Uterus (tissue), 2 donors: ENCODE measurements around the gene PCNX1.

Experiments used
- POLR2A ChIP-seq, 2 donors: fragments of 450-650 bp; IDR thresholded peaks; one replicate each; pipeline ENCODE4 v1.6.1; 2016; ENCODE audit warnings: antibody characterized with exemption in 2 of 2, mild to moderate bottlenecking in 1 of 2, moderate library complexity in 1 of 2
- TF ChIP-seq, protein P1 (sequence below), 4 experiments: fragments of 200-600 bp in 2 of 4; fragments of 450-650 bp in 2 of 4; sonication (generic) in 2 of 4; IDR thresholded peaks; one replicate each; pipeline ENCODE4 v1.5.1; 2016 to 2019; ENCODE audit warnings: antibody characterized with exemption in 4 of 4, mild to moderate bottlenecking in 2 of 4, moderate library complexity in 1 of 4

DNA sequence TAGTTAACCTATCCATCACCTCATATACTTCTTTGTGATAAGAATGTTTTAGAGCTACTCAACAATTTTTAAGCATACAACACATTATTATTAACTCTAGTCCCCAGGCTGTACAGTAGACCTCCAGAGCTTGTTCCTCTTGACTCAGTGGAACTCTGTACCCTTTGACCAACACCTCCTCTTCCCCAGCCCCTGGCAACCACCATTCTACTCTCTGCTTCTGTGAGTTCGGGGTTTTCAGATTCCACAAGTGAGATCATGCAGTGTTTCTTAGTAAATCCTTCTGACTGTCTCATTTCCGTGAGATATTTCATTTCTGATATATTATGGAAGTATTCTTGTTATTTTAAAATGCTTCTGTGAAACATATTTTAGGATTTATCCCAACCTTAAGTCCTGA, 200.7 kb downstream of the PCNX1 start:
- TF ChIP-seq, protein P1, sequence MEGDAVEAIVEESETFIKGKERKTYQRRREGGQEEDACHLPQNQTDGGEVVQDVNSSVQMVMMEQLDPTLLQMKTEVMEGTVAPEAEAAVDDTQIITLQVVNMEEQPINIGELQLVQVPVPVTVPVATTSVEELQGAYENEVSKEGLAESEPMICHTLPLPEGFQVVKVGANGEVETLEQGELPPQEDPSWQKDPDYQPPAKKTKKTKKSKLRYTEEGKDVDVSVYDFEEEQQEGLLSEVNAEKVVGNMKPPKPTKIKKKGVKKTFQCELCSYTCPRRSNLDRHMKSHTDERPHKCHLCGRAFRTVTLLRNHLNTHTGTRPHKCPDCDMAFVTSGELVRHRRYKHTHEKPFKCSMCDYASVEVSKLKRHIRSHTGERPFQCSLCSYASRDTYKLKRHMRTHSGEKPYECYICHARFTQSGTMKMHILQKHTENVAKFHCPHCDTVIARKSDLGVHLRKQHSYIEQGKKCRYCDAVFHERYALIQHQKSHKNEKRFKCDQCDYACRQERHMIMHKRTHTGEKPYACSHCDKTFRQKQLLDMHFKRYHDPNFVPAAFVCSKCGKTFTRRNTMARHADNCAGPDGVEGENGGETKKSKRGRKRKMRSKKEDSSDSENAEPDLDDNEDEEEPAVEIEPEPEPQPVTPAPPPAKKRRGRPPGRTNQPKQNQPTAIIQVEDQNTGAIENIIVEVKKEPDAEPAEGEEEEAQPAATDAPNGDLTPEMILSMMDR (IDR thresholded peaks at IDR 0.05) = no peak
- no peak for TF ChIP-seq POLR2A (IDR thresholded peaks at IDR 0.05)
